Measurements from ENCODE around the gene YKT6.

The YKT6 gene

GRCh38 chr7:44258865-44259546, 58.2 kb downstream of the YKT6 start:
- TF ChIP-seq SNAI2 (CRISPR knock-in tag; IDR thresholded peaks at IDR 0.05), result no peak
- no peak for TF ChIP-seq CSRNP3 (CRISPR knock-in tag; IDR thresholded peaks at IDR 0.05)
- no peak for TF ChIP-seq RARB (CRISPR knock-in tag; IDR thresholded peaks at IDR 0.05)
- TF ChIP-seq TSHZ2 (CRISPR knock-in tag; IDR thresholded peaks at IDR 0.05), result no peak
- no peak for TF ChIP-seq PPARA (CRISPR knock-in tag; IDR thresholded peaks at IDR 0.05; ENCODE audit: borderline replicate concordance)
- TF ChIP-seq ZFP30 (CRISPR knock-in tag; IDR thresholded peaks at IDR 0.05), result no peak
- TF ChIP-seq ZC3H10 (CRISPR knock-in tag; IDR thresholded peaks at IDR 0.05), result no peak
- TF ChIP-seq CSDC2 (CRISPR knock-in tag; IDR thresholded peaks at IDR 0.05), result no peak
- TF ChIP-seq ZNF8 (CRISPR knock-in tag; IDR thresholded peaks at IDR 0.05), result no peak
- no peak for TF ChIP-seq OSR1 (CRISPR knock-in tag; IDR thresholded peaks at IDR 0.05)
- TF ChIP-seq ZNF565 (CRISPR knock-in tag; conservative IDR thresholded peaks at IDR 0.05; ENCODE audit: low read depth), result no peak
- TF ChIP-seq TCF4 (CRISPR knock-in tag; IDR thresholded peaks at IDR 0.05; ENCODE audit: borderline replicate concordance), result no peak
- no peak for TF ChIP-seq CREB5 (CRISPR knock-in tag; IDR thresholded peaks at IDR 0.05; ENCODE audit: low read depth)
- TF ChIP-seq ARNTL (CRISPR knock-in tag; IDR thresholded peaks at IDR 0.05; ENCODE audit: borderline replicate concordance, low read depth), result no peak
- TF ChIP-seq BACH2 (CRISPR knock-in tag; IDR thresholded peaks at IDR 0.05; ENCODE audit: borderline replicate concordance), result no peak
- no peak for TF ChIP-seq GLIS3 (CRISPR knock-in tag; IDR thresholded peaks at IDR 0.05)
- TF ChIP-seq ZFP3 (CRISPR knock-in tag; IDR thresholded peaks at IDR 0.05), result no peak
- peak; percentile 4 for ATAC-seq

GRCh38 chr7:44259547-44260457, 59.0 kb downstream of the YKT6 start:
- TF ChIP-seq ZFP30 (CRISPR knock-in tag; IDR thresholded peaks at IDR 0.05) (no peak), SNAI2 (CRISPR knock-in tag; IDR thresholded peaks at IDR 0.05) (peak; percentile 29; the same call in 1 of the 2 replicates)
- ATAC-seq, result peak; percentile 47

- no peak for TF ChIP-seq CSRNP3 (CRISPR knock-in tag; IDR thresholded peaks at IDR 0.05)
- ATAC-seq, result no peak
Measured at GRCh38 chr7:44261240-44261639, 60.5 kb downstream of the YKT6 start.

- TF ChIP-seq CSDC2 (CRISPR knock-in tag; IDR thresholded peaks at IDR 0.05) (no peak), TOX (CRISPR knock-in tag; IDR thresholded peaks at IDR 0.05; ENCODE audit: borderline replicate concordance) (no peak), SNAI2 (CRISPR knock-in tag; IDR thresholded peaks at IDR 0.05) (no peak), ISL1 (CRISPR knock-in tag; IDR thresholded peaks at IDR 0.05) (no peak), POU6F1 (CRISPR knock-in tag; IDR thresholded peaks at IDR 0.05; ENCODE audit: borderline replicate concordance, low read depth) (no peak), TCF4 (CRISPR knock-in tag; IDR thresholded peaks at IDR 0.05; ENCODE audit: borderline replicate concordance) (no peak)
- ATAC-seq, result no peak
Measured at GRCh38 chr7:44262031-44262430, 61.3 kb downstream of the YKT6 start.

Measured in SK-N-SH treated with all-trans-retinoic acid at 6 μM for 48 hours (cell line).